Right atrium auricular region (tissue), 2 donors: Measurements from ENCODE around the gene SYT5. TPM values are rescaled to one million over a fixed set of nuclear protein-coding genes. Genes with fewer than 3 reads are reported as not detected.
"Not testable (repeated sequence)": the region's sequence is repeated elsewhere in the genome, so short reads cannot be mapped to it uniquely, and the experiment has no call there.

Source experiments
- DNase-seq: peaks from one replicate; pipeline ENCODE4 v3.0.0-alpha.2; 2019; ENCODE audit warnings: low spot score
- H3K27ac ChIP-seq, 2 donors: fragments of 200-600 bp; sonication (generic); 1 replicate in 1 of 2; 2 replicates in 1 of 2; pipeline ENCODE4 v1.5.1; 2016 to 2019
- H3K27me3 ChIP-seq, 2 donors: fragments of 200-600 bp; sonication (generic); one replicate each; pipeline versions ENCODE4 v1.5.1 to v1.6.0; 2017 to 2019
- H3K36me3 ChIP-seq: fragments of 200-600 bp; sonication (generic); one replicate; pipeline ENCODE4 v1.5.1; 2016
- H3K4me1 ChIP-seq, 2 donors: fragments of 200-600 bp; sonication (generic); one replicate each; pipeline versions ENCODE4 v1.5.1 to v1.6.0; 2017 to 2019
- H3K4me3 ChIP-seq, 2 donors: fragments of 200-600 bp; sonication (generic); 1 replicate in 1 of 2; 2 replicates in 1 of 2; pipeline ENCODE4 v1.5.1; 2017 to 2019; ENCODE audit warnings: mild to moderate bottlenecking in 1 of 2, moderate library complexity in 1 of 2
- H3K9me3 ChIP-seq, 2 donors: fragments of 200-600 bp; sonication (generic); one replicate each; pipeline ENCODE4 v1.5.1; 2019
- CTCF ChIP-seq, 2 donors: fragments of 200-600 bp; sonication (generic); IDR thresholded peaks; one replicate each; pipeline ENCODE4 v1.5.1; 2019; ENCODE audit warnings: antibody characterized with exemption in 2 of 2
- total RNA-seq, 2 donors: library from RNA; depleted of rRNA; stranded (reverse); fragments of >200 nt; gene quantifications; one replicate each; pipeline ENCODE4 v1.1.0, GENCODE V29; 2016

SYT5 gene
- total RNA-seq, 2 donors from 2014 or later, result 0.08 TPM; not detected in 1

GRCh38 chr19:55227241-55228014, 47.3 kb upstream of the SYT5 start:
- Histone ChIP-seq H3K36me3 (peaks cover 31% of the 10 kb centered on the region), H3K4me3 (no peak overlapping the region), H3K27ac (no peak overlapping the region), H3K27me3 (no peaks in the 10 kb centered on the region), H3K9me3 (no peaks in the 10 kb centered on the region), H3K4me1 (peaks cover 0 to 23% of the 10 kb centered on the region in 2 donors)
- no peak for TF ChIP-seq CTCF (IDR thresholded peaks at IDR 0.05)
- no peak for DNase-seq

DNA sequence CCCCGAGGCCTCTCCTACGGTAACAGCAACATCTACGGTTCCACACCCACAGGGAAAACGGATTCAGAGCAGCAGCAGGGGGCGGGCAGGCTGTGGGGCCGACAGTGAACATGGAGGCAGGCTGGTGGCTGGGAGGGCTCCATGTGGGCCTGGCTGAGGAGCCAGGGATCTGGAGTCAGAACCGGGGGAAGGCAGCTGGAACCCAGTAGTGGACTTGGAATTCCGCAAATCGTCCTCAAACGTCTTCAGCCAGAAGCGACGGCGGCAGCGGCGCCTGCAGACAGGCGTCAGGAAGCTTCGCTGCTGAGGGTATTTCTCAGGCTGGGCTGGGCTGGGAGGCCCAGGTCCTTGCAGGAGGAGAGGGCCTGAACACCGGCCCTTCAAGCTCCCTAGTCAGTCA, 46.7 kb upstream of the SYT5 start:
- no peak for DNase-seq
- no peak overlapping the region for H3K27ac ChIP-seq
- H3K4me3 ChIP-seq, result no peak overlapping the region
- TF ChIP-seq CTCF (IDR thresholded peaks at IDR 0.05), result no peak
- H3K27me3 ChIP-seq, result no peaks in the 10 kb centered on the region
- H3K36me3 ChIP-seq, result peaks cover 25% of the 10 kb centered on the region
- peaks cover 0 to 23% of the 10 kb centered on the region in 2 donors for H3K4me1 ChIP-seq
- no peaks in the 10 kb centered on the region for H3K9me3 ChIP-seq

DNA sequence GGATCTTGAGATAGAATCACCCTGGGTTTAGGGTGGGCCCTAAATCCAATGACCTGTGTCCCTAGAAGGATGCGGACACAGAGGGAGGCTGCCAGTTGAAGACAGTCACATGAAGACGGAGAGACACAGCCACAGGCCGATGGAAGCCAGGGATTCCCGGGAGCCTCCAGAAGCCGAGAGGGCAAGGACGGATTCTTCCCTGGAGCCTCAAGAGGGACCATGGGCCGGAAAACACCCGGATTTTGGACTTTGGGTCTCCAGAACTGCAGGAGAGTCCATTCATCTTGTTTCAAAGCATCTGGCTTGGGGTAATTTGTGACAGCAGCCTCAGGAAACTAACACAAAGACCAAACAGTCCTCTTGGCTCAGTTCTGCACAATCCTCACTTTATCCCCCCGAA, 46.2 kb upstream of the SYT5 start:
- no peak for TF ChIP-seq CTCF (IDR thresholded peaks at IDR 0.05)
- Histone ChIP-seq H3K27me3 (no peaks in the 10 kb centered on the region), H3K4me1 (peaks cover 0 to 23% of the 10 kb centered on the region in 2 donors), H3K27ac (no peak overlapping the region), H3K4me3 (no peak overlapping the region), H3K36me3 (peaks cover 20% of the 10 kb centered on the region), H3K9me3 (no peaks in the 10 kb centered on the region)
- no peak for DNase-seq

DNA sequence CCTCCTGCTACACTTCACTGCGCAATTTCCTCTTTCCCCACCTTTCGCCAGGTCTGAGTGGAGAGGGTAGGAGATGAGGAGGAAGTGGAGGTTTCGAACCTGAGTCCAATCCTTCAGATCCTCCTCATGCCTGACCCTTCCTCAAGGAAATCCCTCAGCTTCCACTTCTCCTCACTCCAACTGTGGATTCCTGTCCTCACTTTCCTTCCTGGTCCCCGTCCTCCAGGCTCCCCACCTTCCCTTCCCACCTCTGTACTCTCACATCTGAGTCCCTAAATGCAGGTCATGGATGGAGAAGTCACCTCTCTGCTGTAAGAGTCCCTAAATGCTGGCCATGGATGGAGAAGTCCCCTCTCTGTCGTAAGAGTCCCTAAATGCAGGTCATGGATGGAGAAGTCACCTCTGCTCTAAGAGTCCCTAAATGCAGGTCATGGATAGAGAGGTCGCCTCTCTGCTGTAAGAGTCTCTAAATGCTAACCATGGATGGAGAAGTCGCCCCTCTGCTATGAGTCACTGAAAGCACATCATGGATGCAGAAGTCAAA, 45.4 kb upstream of the SYT5 start:
- no peaks in the 10 kb centered on the region for H3K27me3 ChIP-seq
- no peak overlapping the region for H3K27ac ChIP-seq
- peaks cover 0 to 23% of the 10 kb centered on the region in 2 donors for H3K4me1 ChIP-seq
- no peak for TF ChIP-seq CTCF (IDR thresholded peaks at IDR 0.05)
- H3K9me3 ChIP-seq, result no peaks in the 10 kb centered on the region
- no peak overlapping the region for H3K4me3 ChIP-seq
- peaks cover 12% of the 10 kb centered on the region for H3K36me3 ChIP-seq
- DNase-seq, result no peak

- H3K27me3 ChIP-seq, H3K27ac ChIP-seq, H3K9me3 ChIP-seq, H3K36me3 ChIP-seq, DNase-seq, H3K4me3 ChIP-seq: not testable (repeated sequence)
- peaks cover 0 to 23% of the 10 kb centered on the region in 2 donors for H3K4me1 ChIP-seq
Observed at GRCh38 chr19:55224679-55225414, 44.8 kb upstream of the SYT5 start.

DNA sequence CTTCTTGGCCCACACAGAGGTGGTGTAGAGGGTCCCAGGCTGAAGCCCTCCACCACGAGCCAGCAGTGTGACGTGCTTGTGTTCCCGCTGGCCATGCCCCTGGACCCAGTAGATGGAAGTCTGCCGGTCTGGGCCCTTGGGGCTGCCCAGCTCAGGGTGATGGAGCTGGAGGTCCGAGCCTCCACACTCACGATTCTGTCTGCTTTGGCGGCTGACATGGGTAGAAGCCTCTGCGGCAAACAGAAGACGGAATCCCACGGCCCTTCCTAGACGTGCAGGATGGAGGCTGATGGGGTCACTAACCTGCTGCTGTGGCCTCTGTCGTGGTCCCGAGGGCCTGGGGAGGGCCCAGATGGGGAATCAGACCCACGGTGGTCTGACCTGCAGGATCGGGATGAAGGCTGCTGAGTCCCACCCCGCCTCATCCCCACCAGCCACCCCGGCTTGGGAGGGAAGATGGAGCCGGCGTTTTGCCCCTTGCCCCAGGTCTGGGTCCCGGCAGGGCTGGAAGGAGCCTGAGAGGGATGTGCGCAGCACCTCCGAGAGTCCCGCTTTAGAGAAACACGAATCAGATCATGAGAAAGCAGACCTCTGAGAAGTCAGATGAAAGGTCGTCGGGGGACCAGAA, 44.1 kb upstream of the SYT5 start:
- DNase-seq, result no peak
- Histone ChIP-seq H3K9me3 (no peaks in the 10 kb centered on the region), H3K36me3 (peaks cover 3% of the 10 kb centered on the region), H3K4me1 (peaks cover 0 to 20% of the 10 kb centered on the region in 2 donors), H3K27ac (no peak overlapping the region), H3K4me3 (no peak overlapping the region), H3K27me3 (no peaks in the 10 kb centered on the region)
- no peak for TF ChIP-seq CTCF (IDR thresholded peaks at IDR 0.05)
